ENCODE measurements around the gene MIB2. TPM values are rescaled to one million over a fixed set of nuclear protein-coding genes. Genes with fewer than 3 reads are reported as not detected.

Gene MIB2
- total and polyA plus RNA-seq, 2 of the 4 experiments (the other 2 are of a cell fraction), result 17.2 to 47.8 TPM

DNA sequence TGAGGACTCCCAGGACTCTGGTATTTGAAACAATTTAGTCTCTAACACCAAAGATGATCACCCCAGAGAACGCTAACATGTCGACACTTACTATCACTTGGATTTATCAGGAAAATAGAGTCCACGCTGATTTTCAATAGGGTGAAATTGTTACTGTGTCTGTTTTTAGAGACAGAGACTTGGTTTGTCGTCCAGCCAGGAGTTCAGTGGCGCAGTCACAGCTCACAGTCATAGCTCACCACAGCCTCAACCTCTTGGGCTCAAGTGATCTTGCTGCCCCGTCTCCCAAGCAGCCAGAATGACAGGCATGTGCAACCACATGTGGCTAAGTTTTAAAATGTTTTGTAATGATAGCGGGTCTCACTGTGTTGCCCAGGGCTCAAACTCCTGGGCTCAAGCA, 46.0 kb upstream of the MIB2 start:
- ChIA-PET POLR2A (ENCODE audit: unreplicated experiment) (no interaction called here), CTCF (no interaction called here)
- peaks cover 17% of the 10 kb centered on the region for H3K9me1 ChIP-seq (ENCODE audit: insufficient read depth, low read length)
- H3K4me1 ChIP-seq (ENCODE audit: control insufficient read depth, insufficient read depth, low read length), result peaks cover 2% of the 10 kb centered on the region; the same call in 1 of the 2 replicates
- H4K5ac ChIP-seq (ENCODE audit: low read depth, low read length), result no peak overlapping the region
- H2BK120ac ChIP-seq (ENCODE audit: low read depth, low read length), result no peak overlapping the region
- peaks cover 30% of the 10 kb centered on the region for H3K36me3 ChIP-seq (ENCODE audit: control insufficient read depth, insufficient read depth, low read length)
- no peak overlapping the region for H2AFZ ChIP-seq (replicated peaks; ENCODE audit: low read length, poor library complexity)
- no peak overlapping the region for H3K9ac ChIP-seq (ENCODE audit: low read depth, low read length)
- no TSS peak for BruUV-seq (replicated peaks)
- H3K4me2 ChIP-seq (ENCODE audit: low read depth, low read length), result no peak overlapping the region
- H3K18ac ChIP-seq (ENCODE audit: low read depth, low read length), result no peak overlapping the region
- H2BK5ac ChIP-seq (ENCODE audit: low read depth, low read length, poor library complexity, severe bottlenecking), result no peak overlapping the region
- no peak overlapping the region for H3K4me3 ChIP-seq (ENCODE audit: insufficient read depth, low read depth, low read length)
- ATAC-seq (ENCODE audit: low read depth) (no peak), DNase-seq (no peak)
- H3K27me3 ChIP-seq (ENCODE audit: control insufficient read depth, insufficient read depth, low read length), result no peaks in the 10 kb centered on the region
- dilution Hi-C loops (cut with HindIII; ENCODE audit: low sequenced_read_pairs, unreplicated experiment), result no loop called here
- H2AK9ac ChIP-seq (replicated peaks; ENCODE audit: low read depth, low read length, poor library complexity), result no peak overlapping the region
- in situ Hi-C loops (cut with MboI; ENCODE audit: low sequenced_read_pairs), result no loop called here
- intact Hi-C loops (cut with micrococcal nuclease), result no loop called here
- peaks cover 5 to 45% of the 10 kb centered on the region in 2 experiments; a peak in 3 of 4 replicates for H3K79me1 ChIP-seq (ENCODE audit: low read depth in 1 of 2, low read length in 2 of 2)
- TF ChIP-seq MAFK (IDR thresholded peaks at IDR 0.05; ENCODE audit: low read depth, low read length), result no peak
- TF ChIP-seq, protein P1, sequence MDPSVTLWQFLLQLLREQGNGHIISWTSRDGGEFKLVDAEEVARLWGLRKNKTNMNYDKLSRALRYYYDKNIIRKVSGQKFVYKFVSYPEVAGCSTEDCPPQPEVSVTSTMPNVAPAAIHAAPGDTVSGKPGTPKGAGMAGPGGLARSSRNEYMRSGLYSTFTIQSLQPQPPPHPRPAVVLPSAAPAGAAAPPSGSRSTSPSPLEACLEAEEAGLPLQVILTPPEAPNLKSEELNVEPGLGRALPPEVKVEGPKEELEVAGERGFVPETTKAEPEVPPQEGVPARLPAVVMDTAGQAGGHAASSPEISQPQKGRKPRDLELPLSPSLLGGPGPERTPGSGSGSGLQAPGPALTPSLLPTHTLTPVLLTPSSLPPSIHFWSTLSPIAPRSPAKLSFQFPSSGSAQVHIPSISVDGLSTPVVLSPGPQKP (IDR thresholded peaks at IDR 0.05; ENCODE audit: borderline replicate concordance, low read depth, low read length), result no peak
- TF ChIP-seq MXI1 (IDR thresholded peaks at IDR 0.05; ENCODE audit: borderline replicate concordance, low read depth, low read length), result no peak
- TF ChIP-seq RFX5 (IDR thresholded peaks at IDR 0.05; ENCODE audit: low read depth, low read length), result no peak
- TF ChIP-seq BHLHE40 (IDR thresholded peaks at IDR 0.05; ENCODE audit: low read depth, low read length), result no peak
- TF ChIP-seq RAD21 (IDR thresholded peaks at IDR 0.05; ENCODE audit: low read length), result no peak
- TF ChIP-seq, protein P2, sequence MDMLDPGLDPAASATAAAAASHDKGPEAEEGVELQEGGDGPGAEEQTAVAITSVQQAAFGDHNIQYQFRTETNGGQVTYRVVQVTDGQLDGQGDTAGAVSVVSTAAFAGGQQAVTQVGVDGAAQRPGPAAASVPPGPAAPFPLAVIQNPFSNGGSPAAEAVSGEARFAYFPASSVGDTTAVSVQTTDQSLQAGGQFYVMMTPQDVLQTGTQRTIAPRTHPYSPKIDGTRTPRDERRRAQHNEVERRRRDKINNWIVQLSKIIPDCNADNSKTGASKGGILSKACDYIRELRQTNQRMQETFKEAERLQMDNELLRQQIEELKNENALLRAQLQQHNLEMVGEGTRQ (IDR thresholded peaks at IDR 0.05; ENCODE audit: low read depth, low read length), result no peak
- no peak overlapping the region for H3K23ac ChIP-seq (ENCODE audit: low read depth, low read length)
- H3K14ac ChIP-seq (replicated peaks; ENCODE audit: low read depth, low read length), result no peak overlapping the region
- no peaks in the 10 kb centered on the region for H3K9me3 ChIP-seq (ENCODE audit: control insufficient read depth, insufficient read depth, low read length)
- H4K8ac ChIP-seq (ENCODE audit: low read depth in 2 of 2, low read length in 2 of 2), result no peak overlapping the region
- WGBS, 2 experiments (ENCODE audit: extremely low coverage in 2 of 2, insufficient read length in 1 of 2), result 83% methylated on average over 1 of the region's 7 CpGs; no CpG with 5 or more reads in 1 of the 2 experiments
- no peak overlapping the region for H2BK20ac ChIP-seq (ENCODE audit: low read depth, low read length)
- no peak overlapping the region for H4K91ac ChIP-seq (ENCODE audit: insufficient read depth, low read depth, low read length)
- H2BK15ac ChIP-seq (ENCODE audit: low read depth, low read length), result no peak overlapping the region
- peaks cover 86% of the 10 kb centered on the region for H4K20me1 ChIP-seq (ENCODE audit: insufficient read depth, low read length)
- H3K27ac ChIP-seq (ENCODE audit: insufficient read depth, low read length), result no peak overlapping the region
- no peak overlapping the region for H2AK5ac ChIP-seq (ENCODE audit: low read depth, low read length)
- no peak overlapping the region for H3K56ac ChIP-seq (ENCODE audit: extremely low read depth, insufficient read depth, low read length)
- H3K4ac ChIP-seq (ENCODE audit: low read depth, low read length), result no peak overlapping the region
